CD14-positive monocyte (primary cell): ENCODE results near the gene PRTFDC1. TPM values are rescaled to one million over a fixed set of nuclear protein-coding genes. Genes with fewer than 3 reads are reported as not detected.

ENCODE experiments used
- DNase-seq, 3 donors: peaks; one replicate each; pipeline ENCODE4 v3.0.0-alpha.2; 2011 to 2022
- H2AFZ ChIP-seq: 2 replicates; pipeline ENCODE4 v1.6.0; 2012; ENCODE audit warnings: mild to moderate bottlenecking, low read depth, low read length, inconsistent platforms; ENCODE audit not compliant: insufficient read depth, poor library complexity, severe bottlenecking
- H3K27ac ChIP-seq, 2 donors: 1 replicate in 1 of 2; 2 replicates in 1 of 2; pipeline ENCODE4 v1.5.1; 2012 to 2013; ENCODE audit warnings: low read length in 2 of 2, control low read depth in 1 of 2, inconsistent platforms in 1 of 2, low read depth in 1 of 2, mild to moderate bottlenecking in 1 of 2
- H3K27me3 ChIP-seq, 2 donors: one replicate each; pipeline versions ENCODE4 v1.6.0 to v1.6.1; 2011 to 2013; ENCODE audit warnings: low read length in 2 of 2; ENCODE audit not compliant: control insufficient read depth in 2 of 2, insufficient read depth in 2 of 2
- H3K36me3 ChIP-seq, 2 donors: replicated peaks in 1 of 2; 1 replicate in 1 of 2; 2 replicates in 1 of 2; pipeline versions ENCODE4 v1.5.1 to v1.6.1; 2012 to 2013; ENCODE audit warnings: low read length in 2 of 2, control low read depth in 1 of 2, inconsistent platforms in 1 of 2, mild to moderate bottlenecking in 1 of 2; ENCODE audit not compliant: insufficient read depth in 2 of 2, control insufficient read depth in 1 of 2
- H3K4me1 ChIP-seq, 2 donors: 1 replicate in 1 of 2; 2 replicates in 1 of 2; pipeline versions ENCODE4 v1.5.1 to v1.6.1; 2012 to 2013; ENCODE audit warnings: low read length in 2 of 2, control low read depth in 1 of 2, inconsistent platforms in 1 of 2, mild to moderate bottlenecking in 1 of 2, moderate library complexity in 1 of 2; ENCODE audit not compliant: insufficient read depth in 2 of 2, control insufficient read depth in 1 of 2
- H3K4me2 ChIP-seq: replicated peaks from 2 replicates; pipeline ENCODE3; 2012; ENCODE audit warnings: low read length, moderate library complexity, mild to moderate bottlenecking; ENCODE audit not compliant: poor library complexity, severe bottlenecking; ENCODE audit errors: extremely low read depth
- H3K4me3 ChIP-seq, 3 experiments: fragments of 200-600 bp in 1 of 3; sonication (generic) in 1 of 3; replicated peaks in 1 of 3; 1 replicate in 2 of 3; 2 replicates in 1 of 3; pipeline ENCODE4 v1.5.1; 2011 to 2013; ENCODE audit warnings: low read length in 3 of 3, mild to moderate bottlenecking in 3 of 3, control low read depth in 2 of 3, low read depth in 2 of 3, inconsistent platforms in 1 of 3, moderate library complexity in 1 of 3
- H3K79me2 ChIP-seq: 2 replicates; pipeline ENCODE4 v1.6.0; 2012; ENCODE audit warnings: mild to moderate bottlenecking, control low read depth, inconsistent platforms, low read length, moderate library complexity; ENCODE audit not compliant: insufficient read depth
- H3K9ac ChIP-seq: 2 replicates; pipeline ENCODE4 v1.6.0; 2017; ENCODE audit warnings: low read length, mild to moderate bottlenecking; ENCODE audit not compliant: insufficient read depth, poor library complexity, severe bottlenecking
- H3K9me3 ChIP-seq, 2 donors: replicated peaks in 1 of 2; 1 replicate in 1 of 2; 2 replicates in 1 of 2; pipeline versions ENCODE4 v1.5.1 to v1.6.1; 2012 to 2013; ENCODE audit warnings: low read length in 2 of 2, control low read depth in 1 of 2; ENCODE audit not compliant: control insufficient read depth in 1 of 2, insufficient read depth in 1 of 2
- H4K20me1 ChIP-seq: 2 replicates; pipeline ENCODE4 v1.6.0; 2012; ENCODE audit warnings: mild to moderate bottlenecking, low read length, control low read depth, moderate library complexity; ENCODE audit not compliant: insufficient read depth
- H3K27ac Mint-ChIP-seq, 7 donors: one replicate each; pipeline ENCODE4 v1.8.0; 2020; ENCODE audit warnings: mild to moderate bottlenecking in 7 of 7, mixed read lengths in 7 of 7, moderate library complexity in 6 of 7, inconsistent platforms in 2 of 7
- H3K27me3 Mint-ChIP-seq, 3 donors: one replicate each; pipeline ENCODE4 v1.8.0; 2021 to 2022; ENCODE audit warnings: low read depth in 3 of 3, mild to moderate bottlenecking in 3 of 3, mixed read lengths in 3 of 3, moderate library complexity in 3 of 3, inconsistent platforms in 1 of 3
- H3K36me3 Mint-ChIP-seq, 2 donors: one replicate each; pipeline ENCODE4 v1.8.0; 2020; ENCODE audit warnings: mixed read lengths in 2 of 2, inconsistent platforms in 1 of 2, mild to moderate bottlenecking in 1 of 2
- H3K4me1 Mint-ChIP-seq: one replicate; pipeline ENCODE4 v1.8.0; 2020; ENCODE audit warnings: mild to moderate bottlenecking, mixed read lengths
- H3K4me3 Mint-ChIP-seq, 2 donors: one replicate each; pipeline ENCODE4 v1.8.0; 2020; ENCODE audit warnings: mild to moderate bottlenecking in 2 of 2, mixed read lengths in 2 of 2, moderate library complexity in 1 of 2
- H3K9me3 Mint-ChIP-seq, 7 donors: one replicate each; pipeline ENCODE4 v1.8.0; 2020 to 2022; ENCODE audit warnings: mixed read lengths in 7 of 7, mild to moderate bottlenecking in 6 of 7, moderate library complexity in 6 of 7, inconsistent platforms in 2 of 7
- WGBS: methylation state at CpG from one replicate; pipeline ENCODE4 v1.1.5; 2013; ENCODE audit warnings: missing lambda C conversion rate; ENCODE audit not compliant: insufficient coverage; 5-methylcytosine and 5-hydroxymethylcytosine counted together
- intact Hi-C, 2 donors: fragments of 100-400 bp; cut with micrococcal nuclease; formaldehyde crosslinking; loops; one replicate each; pipeline versions ENCODE4 v1.15.0 to v1.15.1; 2023
- polyA plus RNA-seq, 3 donors: library from polyadenylated mRNA; depleted of rRNA in 1 of 3; unstranded in 2 of 3; stranded (reverse) in 1 of 3; fragments of 300-500 nt in 2 of 3; fragments of >200 nt in 1 of 3; fragmentation: Illumina TruSeq in 2 of 3; gene quantifications; 1 replicate in 2 of 3; 2 replicates in 1 of 3; pipeline ENCODE4 v1.2.3, GENCODE V29; 2012 to 2021
- TF ChIP-seq, protein P1 (sequence below): fragments of 200-600 bp; IDR thresholded peaks from one replicate; pipeline ENCODE4 v1.8.0; 2022; ENCODE audit warnings: antibody characterized with exemption, mild to moderate bottlenecking

PRTFDC1 gene
- polyA plus RNA-seq, 3 donors = not detected

DNA sequence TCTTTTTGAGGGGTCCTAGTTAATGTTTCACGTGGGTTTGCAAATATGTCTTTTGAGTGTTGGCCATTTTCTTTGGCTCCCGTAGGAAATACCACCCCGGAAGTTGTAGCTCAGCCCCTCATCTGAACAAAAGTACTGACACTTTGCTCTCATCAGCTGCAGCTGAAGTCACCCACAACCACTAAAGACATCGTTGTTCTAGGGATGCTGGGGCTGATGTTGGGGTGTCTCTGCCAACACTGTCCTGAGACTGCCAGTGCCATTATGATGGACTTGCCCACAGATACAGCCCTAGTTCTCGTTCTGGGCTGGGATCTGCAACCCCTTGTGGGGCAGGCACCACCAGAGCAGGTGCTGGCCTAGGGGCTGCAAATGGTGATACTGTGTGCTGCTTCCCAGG lies 146.1 kb downstream of the PRTFDC1 start:
- Histone ChIP-seq H3K27ac (no peak overlapping the region), H3K4me2 (no peak overlapping the region), H3K4me3 (no peak overlapping the region), H3K9ac (no peak overlapping the region), H2AFZ (no peak overlapping the region), H4K20me1 (no peaks in the 10 kb centered on the region), H3K9me3 (no peaks in the 10 kb centered on the region), H3K27me3 (no peaks in the 10 kb centered on the region), H3K36me3 (no peaks in the 10 kb centered on the region), H3K4me1 (no peaks in the 10 kb centered on the region), H3K79me2 (no peaks in the 10 kb centered on the region)
- Mint-ChIP-seq H3K27me3 (peaks cover 0 to 1% (median 0%) of the 10 kb centered on the region in 3 donors), H3K4me3 (no peak overlapping the region), H3K36me3 (no peaks in the 10 kb centered on the region), H3K9me3 (peaks cover 0 to 4% (median 0%) of the 10 kb centered on the region in 7 donors), H3K27ac (no peak overlapping the region), H3K4me1 (no peaks in the 10 kb centered on the region)
- DNase-seq = no peak
- WGBS = 95% methylated on average over 3 of the region's 5 CpGs
- TF ChIP-seq, protein P1, sequence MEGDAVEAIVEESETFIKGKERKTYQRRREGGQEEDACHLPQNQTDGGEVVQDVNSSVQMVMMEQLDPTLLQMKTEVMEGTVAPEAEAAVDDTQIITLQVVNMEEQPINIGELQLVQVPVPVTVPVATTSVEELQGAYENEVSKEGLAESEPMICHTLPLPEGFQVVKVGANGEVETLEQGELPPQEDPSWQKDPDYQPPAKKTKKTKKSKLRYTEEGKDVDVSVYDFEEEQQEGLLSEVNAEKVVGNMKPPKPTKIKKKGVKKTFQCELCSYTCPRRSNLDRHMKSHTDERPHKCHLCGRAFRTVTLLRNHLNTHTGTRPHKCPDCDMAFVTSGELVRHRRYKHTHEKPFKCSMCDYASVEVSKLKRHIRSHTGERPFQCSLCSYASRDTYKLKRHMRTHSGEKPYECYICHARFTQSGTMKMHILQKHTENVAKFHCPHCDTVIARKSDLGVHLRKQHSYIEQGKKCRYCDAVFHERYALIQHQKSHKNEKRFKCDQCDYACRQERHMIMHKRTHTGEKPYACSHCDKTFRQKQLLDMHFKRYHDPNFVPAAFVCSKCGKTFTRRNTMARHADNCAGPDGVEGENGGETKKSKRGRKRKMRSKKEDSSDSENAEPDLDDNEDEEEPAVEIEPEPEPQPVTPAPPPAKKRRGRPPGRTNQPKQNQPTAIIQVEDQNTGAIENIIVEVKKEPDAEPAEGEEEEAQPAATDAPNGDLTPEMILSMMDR = no peak
- intact Hi-C loops = no loop called here

DNA sequence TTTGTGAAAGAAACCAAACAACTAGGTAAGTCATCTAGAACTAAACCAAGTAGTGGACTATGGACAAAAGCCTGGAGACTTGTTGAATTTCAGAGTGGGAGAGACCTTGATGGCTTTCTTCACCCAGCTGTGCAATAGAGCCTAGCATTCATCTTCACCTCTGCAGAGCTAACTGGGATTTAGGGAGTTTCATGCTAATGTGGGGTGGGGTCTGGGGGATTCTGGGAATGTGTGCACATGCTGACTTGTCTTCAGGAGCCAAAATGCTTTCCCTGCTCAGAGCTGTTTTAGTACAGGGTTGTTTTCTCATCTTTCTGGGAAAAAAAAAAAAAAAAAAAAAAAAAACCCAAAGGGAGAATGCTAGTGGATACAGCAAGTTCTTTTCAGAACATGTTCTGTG lies 147.4 kb downstream of the PRTFDC1 start:
- peaks cover 0 to 1% (median 0%) of the 10 kb centered on the region in 3 donors for H3K27me3 Mint-ChIP-seq
- H3K4me3 ChIP-seq = no peak overlapping the region
- H3K9me3 Mint-ChIP-seq = peaks cover 0 to 4% (median 0%) of the 10 kb centered on the region in 7 donors
- H3K9ac ChIP-seq = no peak overlapping the region
- TF ChIP-seq, protein P1 = no peak
- H3K27ac ChIP-seq = no peak overlapping the region
- no peaks in the 10 kb centered on the region for H3K27me3 ChIP-seq
- H4K20me1 ChIP-seq = no peaks in the 10 kb centered on the region
- DNase-seq = no peak
- no peaks in the 10 kb centered on the region for H3K79me2 ChIP-seq
- H3K9me3 ChIP-seq = no peaks in the 10 kb centered on the region
- H3K4me3 Mint-ChIP-seq = no peak overlapping the region
- H3K27ac Mint-ChIP-seq = no peak overlapping the region
- H3K36me3 ChIP-seq = no peaks in the 10 kb centered on the region
- H3K4me1 Mint-ChIP-seq = no peaks in the 10 kb centered on the region
- H3K36me3 Mint-ChIP-seq = no peaks in the 10 kb centered on the region
- intact Hi-C loops = no loop called here
- H3K4me1 ChIP-seq = no peaks in the 10 kb centered on the region
- H3K4me2 ChIP-seq = no peak overlapping the region
- H2AFZ ChIP-seq = no peak overlapping the region
